ENCODE measurements around the gene ABCB8.
A peak's percentile ranks its signal among the peaks of the same experiment; 100 is the strongest.

ABCB8 gene

DNA sequence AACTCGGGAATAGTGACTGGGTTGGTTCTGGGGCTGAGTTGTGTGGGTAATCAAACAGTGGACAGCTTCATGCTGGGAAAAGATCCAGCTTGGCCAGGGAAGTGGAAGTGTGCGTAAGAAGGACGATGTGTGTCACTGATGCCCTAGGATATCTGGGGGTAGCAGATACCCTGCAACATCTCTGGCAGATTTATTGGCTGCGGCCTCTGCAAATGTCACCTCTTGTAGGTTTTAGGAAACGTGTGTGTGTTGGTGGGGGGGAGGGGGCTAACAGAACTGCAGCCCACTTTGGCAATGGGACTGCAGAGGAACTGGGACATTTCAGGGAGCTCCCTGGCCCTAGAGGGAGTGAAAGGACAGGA, 57.1 kb downstream of the ABCB8 start:
- H3K27ac ChIP-seq (ENCODE audit: extremely low read depth, low read depth, low read length) = no peak overlapping the region
- H3K9me3 ChIP-seq (ENCODE audit: control insufficient read depth, insufficient read depth, low read depth, low read length) = no peaks in the 10 kb centered on the region
- TF ChIP-seq WT1 (tag by site-specific recombination; IDR thresholded peaks at IDR 0.05) (no peak), ZNF645 (tag by site-specific recombination; IDR thresholded peaks at IDR 0.05) (no peak), ZNF658 (tag by site-specific recombination; IDR thresholded peaks at IDR 0.05) (no peak), ZNF169 (tag by site-specific recombination; IDR thresholded peaks at IDR 0.05) (no peak), ZSCAN23 (tag by site-specific recombination; IDR thresholded peaks at IDR 0.05) (0 out of 2 replicates have a peak, but pooled peaks have one; percentile 16)
- no peak overlapping the region for H3K4me3 ChIP-seq (ENCODE audit: low read depth, low read length)
- ChIA-PET POLR2A (interaction anchor here (1.2 to 3.0 kb wide), 7 partner anchors 8 to 151 kb away, joined by 3 to 16 read pairs (median 6); partner anchors contain the start of genes ABCB8 and ABCF2), CTCF (interaction anchor here (0.6 to 2.2 kb wide), 13 partner anchors 20 to 102 kb away, joined by 3 to 19 read pairs (median 5); partner anchors contain the start of gene ABCB8)
- H3K4me1 ChIP-seq (ENCODE audit: control insufficient read depth, insufficient read depth, low read length) = peaks cover 7% of the 10 kb centered on the region
- H3K36me3 ChIP-seq (ENCODE audit: control insufficient read depth in 2 of 2, insufficient read depth in 1 of 2, low read length in 2 of 2) = peaks cover 0 to 12% of the 10 kb centered on the region in 2 experiments; a peak in 1 of 3 replicates

DNA sequence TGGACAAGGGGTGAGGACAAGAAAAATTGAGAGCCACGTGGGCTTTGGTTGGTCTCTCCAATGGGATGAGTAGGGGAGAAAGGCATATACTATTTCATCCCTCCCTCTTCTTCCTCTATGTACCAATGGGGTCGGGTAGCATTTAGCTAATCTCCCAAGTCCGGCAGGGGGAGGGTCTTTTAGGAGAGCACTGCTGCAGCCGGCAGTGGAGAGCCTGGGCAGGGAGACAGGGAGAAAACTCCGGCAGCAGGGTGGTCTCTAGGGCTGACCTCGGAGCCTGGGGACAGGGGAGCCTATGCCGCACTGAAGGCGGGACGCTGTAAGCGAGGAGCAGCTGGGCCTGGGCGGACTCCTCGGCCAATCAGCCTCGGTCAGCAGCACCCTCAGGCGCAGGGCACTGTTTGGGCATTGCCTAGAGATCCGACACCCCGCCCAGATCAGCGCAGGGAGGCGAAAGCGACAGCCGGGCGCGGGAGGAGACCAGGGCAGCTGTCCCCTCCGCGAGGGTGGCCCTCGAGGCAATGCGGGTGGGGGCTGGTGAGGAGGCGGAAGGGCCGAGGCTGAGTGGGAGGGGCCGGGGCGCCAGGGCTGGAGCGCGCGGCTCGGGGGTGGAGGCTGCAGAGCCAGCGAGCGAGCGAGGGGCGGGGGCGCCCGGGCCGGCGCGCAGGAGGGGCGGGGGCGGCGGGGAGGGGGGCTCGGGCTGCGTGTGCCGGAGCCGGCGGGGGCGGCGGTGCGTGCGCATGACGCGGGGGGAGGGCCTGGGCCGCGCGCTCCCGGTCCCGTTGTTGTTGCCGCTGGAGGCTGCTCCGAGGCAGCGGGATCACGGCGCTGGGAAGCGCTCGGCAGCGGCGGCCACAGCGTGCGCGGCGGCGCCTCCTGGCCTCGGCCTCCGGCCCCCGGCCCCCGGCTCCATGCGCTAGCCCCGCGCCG, 57.7 kb downstream of the ABCB8 start, which contains the start of gene AGAP3:
AGAP3 (plus strand) TSS at position 785 of the 930 bp plus-strand sequence. CDS start 267 bp downstream, outside the sequence.
- ChIA-PET POLR2A (interaction anchor here (1.2 to 3.0 kb wide), 7 partner anchors 9 to 151 kb away, joined by 3 to 16 read pairs (median 6); partner anchors contain the start of genes ABCB8 and ABCF2), CTCF (interaction anchor here (0.6 to 2.2 kb wide), 10 partner anchors 21 to 75 kb away, joined by 3 to 19 read pairs (median 5); no protein-coding TSS in a partner anchor)
- H3K4me1 ChIP-seq (ENCODE audit: control insufficient read depth, insufficient read depth, low read length) = peaks cover 7% of the 10 kb centered on the region
- H3K4me3 ChIP-seq (ENCODE audit: low read depth, low read length) = peak within 1 kb of the TSS; percentile 80
- no peaks in the 10 kb centered on the region for H3K9me3 ChIP-seq (ENCODE audit: control insufficient read depth, insufficient read depth, low read depth, low read length)
- peaks cover 0 to 15% of the 10 kb centered on the region in 2 experiments; a peak in 1 of 3 replicates for H3K36me3 ChIP-seq (ENCODE audit: control insufficient read depth in 2 of 2, insufficient read depth in 1 of 2, low read length in 2 of 2)
- peak within 1 kb of the TSS; percentile 82 for H3K27ac ChIP-seq (ENCODE audit: extremely low read depth, low read depth, low read length)
- TF ChIP-seq ZNF610 (tag by site-specific recombination; IDR thresholded peaks at IDR 0.05; ENCODE audit: borderline replicate concordance) (no peak), ZNF423 (tag by site-specific recombination; IDR thresholded peaks at IDR 0.05) (peak; percentile 92), KLF10 (tag by site-specific recombination; IDR thresholded peaks at IDR 0.05) (no peak; the same call in 1 of the 2 replicates), RBAK (tag by site-specific recombination; IDR thresholded peaks at IDR 0.05) (no peak), ZNF76 (tag by site-specific recombination; IDR thresholded peaks at IDR 0.05; ENCODE audit: borderline replicate concordance, low read depth) (peak; percentile 53; the same call in 1 of the 2 replicates), ZFHX2 (tag by site-specific recombination; conservative IDR thresholded peaks at IDR 0.05) (peak; percentile 97), ZNF660 (tag by site-specific recombination; IDR thresholded peaks at IDR 0.05) (no peak), SP2 (tag by site-specific recombination; IDR thresholded peaks at IDR 0.05) (peak; percentile 81), ZNF114 (tag by site-specific recombination; IDR thresholded peaks at IDR 0.05) (no peak), ZNF416 (tag by site-specific recombination; IDR thresholded peaks at IDR 0.05) (no peak), KLF9 (tag by site-specific recombination; IDR thresholded peaks at IDR 0.05; ENCODE audit: low read depth) (peak; percentile 86), ZNF10 (tag by site-specific recombination; IDR thresholded peaks at IDR 0.05) (no peak), ZBTB44 (tag by site-specific recombination; IDR thresholded peaks at IDR 0.05) (no peak), ZNF157 (tag by site-specific recombination; IDR thresholded peaks at IDR 0.05) (no peak), ZNF426 (tag by site-specific recombination; IDR thresholded peaks at IDR 0.05) (no peak), ZBTB26 (tag by site-specific recombination; optimal IDR thresholded peaks at IDR 0.05) (peak; percentile 77), ZSCAN23 (tag by site-specific recombination; IDR thresholded peaks at IDR 0.05) (no peak), ZNF585B (tag by site-specific recombination; IDR thresholded peaks at IDR 0.05) (no peak), ZBTB20 (tag by site-specific recombination; IDR thresholded peaks at IDR 0.05) (peak; percentile 87), ZNF174 (tag by site-specific recombination; IDR thresholded peaks at IDR 0.05) (no peak), HOXD13 (CRISPR knock-in tag; IDR thresholded peaks at IDR 0.05; ENCODE audit: borderline replicate concordance) (no peak), ZNF350 (tag by site-specific recombination; IDR thresholded peaks at IDR 0.05) (no peak), ZNF341 (tag by site-specific recombination; IDR thresholded peaks at IDR 0.05; ENCODE audit: low read depth) (peak; percentile 100)
- TF ChIP-seq, protein P1, sequence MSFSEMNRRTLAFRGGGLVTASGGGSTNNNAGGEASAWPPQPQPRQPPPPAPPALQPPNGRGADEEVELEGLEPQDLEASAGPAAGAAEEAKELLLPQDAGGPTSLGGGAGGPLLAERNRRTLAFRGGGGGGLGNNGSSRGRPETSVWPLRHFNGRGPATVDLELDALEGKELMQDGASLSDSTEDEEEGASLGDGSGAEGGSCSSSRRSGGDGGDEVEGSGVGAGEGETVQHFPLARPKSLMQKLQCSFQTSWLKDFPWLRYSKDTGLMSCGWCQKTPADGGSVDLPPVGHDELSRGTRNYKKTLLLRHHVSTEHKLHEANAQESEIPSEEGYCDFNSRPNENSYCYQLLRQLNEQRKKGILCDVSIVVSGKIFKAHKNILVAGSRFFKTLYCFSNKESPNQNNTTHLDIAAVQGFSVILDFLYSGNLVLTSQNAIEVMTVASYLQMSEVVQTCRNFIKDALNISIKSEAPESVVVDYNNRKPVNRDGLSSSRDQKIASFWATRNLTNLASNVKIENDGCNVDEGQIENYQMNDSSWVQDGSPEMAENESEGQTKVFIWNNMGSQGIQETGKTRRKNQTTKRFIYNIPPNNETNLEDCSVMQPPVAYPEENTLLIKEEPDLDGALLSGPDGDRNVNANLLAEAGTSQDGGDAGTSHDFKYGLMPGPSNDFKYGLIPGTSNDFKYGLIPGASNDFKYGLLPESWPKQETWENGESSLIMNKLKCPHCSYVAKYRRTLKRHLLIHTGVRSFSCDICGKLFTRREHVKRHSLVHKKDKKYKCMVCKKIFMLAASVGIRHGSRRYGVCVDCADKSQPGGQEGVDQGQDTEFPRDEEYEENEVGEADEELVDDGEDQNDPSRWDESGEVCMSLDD (tag by site-specific recombination; IDR thresholded peaks at IDR 0.05) = peak; percentile 39

Data from HEK293 (cell line).